IMR-90 (cell line): ENCODE measurements around the gene FCMR. TPM values are rescaled to one million over a fixed set of nuclear protein-coding genes. Genes with fewer than 3 reads are reported as not detected.

Experiments used
- ATAC-seq: fragments of 200-7000 bp; cut with Tn5 transposase; 2 replicates; pipeline ENCODE4 v1.9.1; 2020; ENCODE audit warnings: low read depth, mild to moderate bottlenecking, moderate library complexity
- BruUV-seq: library from RNA; stranded (reverse); fragments of 400-500 nt; replicated peaks from 2 replicates; lab custom pipeline; 2021; lab: Mats Ljungman, UMichigan
- CTCF ChIA-PET: fragments of 300-600 bp; formaldehyde crosslinking; extraction: SDS; loops from one replicate; lab custom pipeline; 2021; ENCODE audit warnings: antibody characterized with exemption; lab: Yijun Ruan, JAX
- POLR2A ChIA-PET: fragments of 300-600 bp; sonication (Branson Sonifier 250); formaldehyde crosslinking; loops from one replicate; lab custom pipeline; 2022; ENCODE audit warnings: antibody characterized with exemption; ENCODE audit not compliant: unreplicated experiment; lab: Charles Lee
- DNase-seq: peaks from one replicate; pipeline ENCODE4 v3.0.0; 2013
- H2AFZ ChIP-seq: replicated peaks from 2 replicates; pipeline ENCODE3; 2013; ENCODE audit warnings: low read length, mild to moderate bottlenecking; ENCODE audit not compliant: poor library complexity
- H2AK5ac ChIP-seq: 2 replicates; pipeline ENCODE4 v1.6.1; 2013; ENCODE audit warnings: low read depth, low read length, inconsistent platforms
- H2AK9ac ChIP-seq: replicated peaks from 2 replicates; pipeline ENCODE3; 2013; ENCODE audit warnings: mild to moderate bottlenecking, low read depth, low read length, moderate library complexity; ENCODE audit not compliant: poor library complexity
- H2BK120ac ChIP-seq: 2 replicates; pipeline ENCODE4 v1.6.1; 2013; ENCODE audit warnings: low read depth, low read length, inconsistent platforms
- H2BK15ac ChIP-seq: 3 replicates; pipeline ENCODE4 v1.6.1; 2013; ENCODE audit warnings: low read depth, low read length, inconsistent platforms
- H2BK20ac ChIP-seq: 2 replicates; pipeline ENCODE4 v1.6.1; 2013; ENCODE audit warnings: low read depth, mild to moderate bottlenecking, inconsistent platforms, low read length, moderate library complexity
- H2BK5ac ChIP-seq: 2 replicates; pipeline ENCODE4 v1.6.1; 2013; ENCODE audit warnings: mild to moderate bottlenecking, low read depth, low read length, inconsistent platforms; ENCODE audit not compliant: poor library complexity, severe bottlenecking
- H3K14ac ChIP-seq: replicated peaks from 2 replicates; pipeline ENCODE4 v1.6.1; 2013; ENCODE audit warnings: low read depth, low read length, inconsistent platforms
- H3K18ac ChIP-seq: 2 replicates; pipeline ENCODE4 v1.6.1; 2013; ENCODE audit warnings: low read depth, low read length, control low read depth
- H3K23ac ChIP-seq: 2 replicates; pipeline ENCODE4 v1.6.1; 2013; ENCODE audit warnings: low read depth, low read length, inconsistent platforms
- H3K27ac ChIP-seq: 2 replicates; pipeline ENCODE4 v1.5.1; 2013; ENCODE audit warnings: mild to moderate bottlenecking, control low read depth, low read length; ENCODE audit not compliant: insufficient read depth
- H3K27me3 ChIP-seq: 2 replicates; pipeline ENCODE4 v1.6.1; 2013; ENCODE audit warnings: low read length; ENCODE audit not compliant: control insufficient read depth, insufficient read depth
- H3K36me3 ChIP-seq: 2 replicates; pipeline ENCODE4 v1.6.1; 2013; ENCODE audit warnings: low read length, mixed read lengths; ENCODE audit not compliant: control insufficient read depth, insufficient read depth
- H3K4ac ChIP-seq: 2 replicates; pipeline ENCODE4 v1.6.1; 2013; ENCODE audit warnings: low read depth, low read length, inconsistent platforms
- H3K4me1 ChIP-seq: 2 replicates; pipeline ENCODE4 v1.6.1; 2013; ENCODE audit warnings: low read length, mixed read lengths; ENCODE audit not compliant: control insufficient read depth, insufficient read depth
- H3K4me2 ChIP-seq: 2 replicates; pipeline ENCODE4 v1.6.1; 2013; ENCODE audit warnings: low read depth, mild to moderate bottlenecking, control low read depth, low read length, moderate library complexity
- H3K4me3 ChIP-seq: 2 replicates; pipeline ENCODE4 v1.5.1; 2013; ENCODE audit warnings: low read depth, mild to moderate bottlenecking, control low read depth, low read length, moderate library complexity; ENCODE audit not compliant: insufficient read depth
- H3K56ac ChIP-seq: 2 replicates; pipeline ENCODE4 v1.6.1; 2013; ENCODE audit warnings: low read length, inconsistent platforms; ENCODE audit not compliant: insufficient read depth; ENCODE audit errors: extremely low read depth
- H3K79me1 ChIP-seq, 2 experiments: 2 replicates each; pipeline ENCODE4 v1.6.1; 2013; ENCODE audit warnings: low read length in 2 of 2, inconsistent platforms in 1 of 2, low read depth in 1 of 2
- H3K9ac ChIP-seq: 2 replicates; pipeline ENCODE4 v1.6.1; 2013; ENCODE audit warnings: low read depth, low read length, control low read depth
- H3K9me1 ChIP-seq: 2 replicates; pipeline ENCODE4 v1.6.1; 2013; ENCODE audit warnings: low read length, inconsistent platforms; ENCODE audit not compliant: insufficient read depth
- H3K9me3 ChIP-seq: 2 replicates; pipeline ENCODE4 v1.6.1; 2013; ENCODE audit warnings: low read length; ENCODE audit not compliant: control insufficient read depth, insufficient read depth
- H4K20me1 ChIP-seq: 2 replicates; pipeline ENCODE4 v1.6.1; 2013; ENCODE audit warnings: low read length, inconsistent platforms; ENCODE audit not compliant: insufficient read depth
- H4K5ac ChIP-seq: 2 replicates; pipeline ENCODE4 v1.6.1; 2013; ENCODE audit warnings: mild to moderate bottlenecking, low read depth, low read length, control low read depth
- H4K8ac ChIP-seq, 2 experiments: 2 replicates each; pipeline ENCODE4 v1.6.1; 2013; ENCODE audit warnings: low read depth in 2 of 2, low read length in 2 of 2, control low read depth in 1 of 2, inconsistent platforms in 1 of 2
- H4K91ac ChIP-seq: 2 replicates; pipeline ENCODE4 v1.6.1; 2013; ENCODE audit warnings: low read depth, low read length, inconsistent platforms; ENCODE audit not compliant: insufficient read depth
- CEBPB ChIP-seq: IDR thresholded peaks from 2 replicates; pipeline ENCODE4 v1.6.1; 2012; ENCODE audit warnings: low read depth, low read length, improper control_type of control experiment
- CHD1 ChIP-seq: IDR thresholded peaks from 2 replicates; pipeline ENCODE4 v1.6.1; 2012; ENCODE audit warnings: low read depth, low read length, improper control_type of control experiment
- CTCF ChIP-seq: conservative IDR thresholded peaks from 2 replicates; pipeline ENCODE4 v1.5.1; 2012; ENCODE audit warnings: mild to moderate bottlenecking, low read depth, low read length, improper control_type of control experiment
- ELK1 ChIP-seq: fragments of 150-350 bp; IDR thresholded peaks from 2 replicates; pipeline ENCODE4 v1.6.1; 2016; ENCODE audit warnings: low read depth, mild to moderate bottlenecking, low read length, moderate library complexity, borderline replicate concordance
- MAFK ChIP-seq: IDR thresholded peaks from 2 replicates; pipeline ENCODE4 v1.6.1; 2012; ENCODE audit warnings: low read depth, low read length, improper control_type of control experiment
- MXI1 ChIP-seq: IDR thresholded peaks from 2 replicates; pipeline ENCODE4 v1.6.1; 2012; ENCODE audit warnings: low read depth, mild to moderate bottlenecking, low read length, moderate library complexity, borderline replicate concordance
- NFE2L2 ChIP-seq: fragments of 150-350 bp; IDR thresholded peaks from 2 replicates; pipeline ENCODE4 v1.6.1; 2016; ENCODE audit warnings: low read depth, mild to moderate bottlenecking, low read length
- POLR2A ChIP-seq: IDR thresholded peaks from 2 replicates; pipeline ENCODE4 v1.6.1; 2012; ENCODE audit warnings: mild to moderate bottlenecking, low read depth, low read length
- RAD21 ChIP-seq: IDR thresholded peaks from 2 replicates; pipeline ENCODE4 v1.6.1; 2012; ENCODE audit warnings: low read length, improper control_type of control experiment
- RCOR1 ChIP-seq: IDR thresholded peaks from 2 replicates; pipeline ENCODE4 v1.6.1; 2012; ENCODE audit warnings: mild to moderate bottlenecking, low read length, improper control_type of control experiment; ENCODE audit not compliant: insufficient replicate concordance
- SMC3 ChIP-seq: fragments of 150-350 bp; IDR thresholded peaks from 2 replicates; pipeline ENCODE4 v1.6.1; 2016; ENCODE audit warnings: low read depth, mild to moderate bottlenecking, antibody characterized with exemption, low read length, moderate library complexity
- USF2 ChIP-seq: fragments of 150-350 bp; IDR thresholded peaks from 2 replicates; pipeline ENCODE4 v1.6.1; 2017; ENCODE audit warnings: mild to moderate bottlenecking, antibody characterized with exemption, low read length, low read depth
- WGBS, 2 experiments: methylation state at CpG; one replicate each; pipeline versions ENCODE4 v1.1.5 to v1.1.7; 2013; ENCODE audit warnings: missing lambda C conversion rate in 2 of 2; ENCODE audit not compliant: insufficient read length in 1 of 2; ENCODE audit errors: extremely low coverage in 2 of 2; 5-methylcytosine and 5-hydroxymethylcytosine counted together
- dilution Hi-C: fragments of 300-500 bp; cut with HindIII; formaldehyde crosslinking; loops from one replicate; pipeline ENCODE4 v1.14.3; 2018; ENCODE audit warnings: low sequenced_read_pairs; ENCODE audit not compliant: unreplicated experiment
- in situ Hi-C: fragments of 300-500 bp; cut with MboI; formaldehyde crosslinking; loops from 3 replicates; pipeline ENCODE4 v1.14.3; 2019; ENCODE audit warnings: low sequenced_read_pairs, inconsistent platforms, mixed read lengths
- intact Hi-C: fragments of 100-400 bp; cut with micrococcal nuclease; formaldehyde crosslinking; loops from 2 replicates; pipeline ENCODE4 v1.10.0; 2022
- polyA plus RNA-seq, 3 experiments: library from polyadenylated mRNA; depleted of rRNA; stranded (reverse); fragments of >200 nt; gene quantifications; 2 replicates each; pipeline ENCODE4 v1.2.3, GENCODE V29; 2012; ENCODE audit warnings: low replicate concordance in 1 of 3
- total RNA-seq: library from RNA; depleted of rRNA; stranded (reverse); fragments of >200 nt; gene quantifications from 2 replicates; pipeline ENCODE4 v1.2.3, GENCODE V29; 2012

FCMR gene
- total and polyA plus RNA-seq, 2 of the 4 experiments (the other 2 are of a cell fraction): 0.09 TPM; not detected in 1

GRCh38 chr1:206961668-206962067 lies 39.9 kb upstream of the FCMR start:
- ATAC-seq: no peak
- no peak overlapping the region for H3K4me3 ChIP-seq
- no peak overlapping the region for H2AK5ac ChIP-seq
- no peaks in the 10 kb centered on the region; the same call in 1 of the 2 replicates for H3K9me1 ChIP-seq
- no TSS peak for BruUV-seq
- dilution Hi-C loops (no loop called here), intact Hi-C loops (no loop called here), in situ Hi-C loops (no loop called here)
- H2BK20ac ChIP-seq: no peak overlapping the region
- H3K9ac ChIP-seq: no peak overlapping the region
- no peak overlapping the region for H3K4me2 ChIP-seq
- no peaks in the 10 kb centered on the region for H3K4me1 ChIP-seq
- peaks cover 39% of the 10 kb centered on the region for H3K27me3 ChIP-seq
- H3K27ac ChIP-seq: no peak overlapping the region
- no peaks in the 10 kb centered on the region for H3K9me3 ChIP-seq
- no peaks in the 10 kb centered on the region for H3K36me3 ChIP-seq
- peak overlapping the region; percentile 37 for H2AFZ ChIP-seq
- H3K23ac ChIP-seq: no peak overlapping the region
- WGBS, 2 experiments: no CpG with 5 or more reads among the region's 3 CpGs
- H4K8ac ChIP-seq: no peak overlapping the region
- no peak overlapping the region for H3K18ac ChIP-seq
- peak overlapping the region; percentile 19 for H2AK9ac ChIP-seq
- no peak overlapping the region for H2BK15ac ChIP-seq
- H3K14ac ChIP-seq: no peak overlapping the region
- H4K91ac ChIP-seq: no peak overlapping the region
- no peak overlapping the region for H3K56ac ChIP-seq
- no peak overlapping the region for H4K5ac ChIP-seq
- no peak for DNase-seq
- POLR2A ChIA-PET: no interaction called here
- no peak overlapping the region for H2BK120ac ChIP-seq
- H2BK5ac ChIP-seq: no peak overlapping the region
- H3K79me1 ChIP-seq: no peaks in the 10 kb centered on the region
- no peak overlapping the region for H3K4ac ChIP-seq
- H4K20me1 ChIP-seq: no peaks in the 10 kb centered on the region
- CTCF ChIA-PET: no interaction called here
- TF ChIP-seq SMC3 (no peak), USF2 (no peak), MXI1 (no peak), RCOR1 (no peak), CHD1 (no peak), CTCF (no peak), MAFK (no peak), CEBPB (no peak), POLR2A (no peak), ELK1 (no peak), NFE2L2 (no peak), RAD21 (no peak)
